PC-9 (cell line): ENCODE data around the gene ATP2B2. TPM values are rescaled to one million over a fixed set of nuclear protein-coding genes. Genes with fewer than 3 reads are reported as not detected.

Source experiments
- BruUV-seq: library from RNA; stranded (reverse); fragments of 400-500 nt; replicated peaks from 2 replicates; lab custom pipeline; 2021; lab: Mats Ljungman, UMichigan
- CTCF ChIA-PET: fragments of 300-600 bp; sonication (Branson Sonifier 250); formaldehyde crosslinking; loops from one replicate; lab custom pipeline; 2022; ENCODE audit warnings: antibody characterized with exemption; lab: Charles Lee
- POLR2A ChIA-PET: fragments of 300-600 bp; sonication (Branson Sonifier 250); formaldehyde crosslinking; loops from one replicate; lab custom pipeline; 2022; ENCODE audit warnings: antibody characterized with exemption; ENCODE audit not compliant: unreplicated experiment; lab: Charles Lee
- DNase-seq, 2 experiments: peaks; one replicate each; pipeline versions ENCODE4 v3.0.0 to v3.0.0-alpha.2; 2015 to 2022; ENCODE audit warnings: mixed read lengths in 1 of 2
- H2AFZ ChIP-seq: fragments of 200-600 bp; sonication (generic); 2 replicates; pipeline ENCODE4 v1.8.1; 2017; ENCODE audit warnings: antibody characterized with exemption
- H3F3A ChIP-seq: fragments of 200-600 bp; sonication (generic); 2 replicates; pipeline ENCODE4 v1.8.1; 2017; ENCODE audit warnings: antibody characterized with exemption, mild to moderate bottlenecking, low read depth; ENCODE audit not compliant: insufficient read depth
- H3K27ac ChIP-seq: fragments of 200-600 bp; sonication (generic); 2 replicates; pipeline ENCODE4 v1.6.1; 2016; ENCODE audit warnings: mixed run types
- H3K27me3 ChIP-seq: fragments of 200-600 bp; sonication (generic); 2 replicates; pipeline ENCODE4 v1.6.1; 2016; ENCODE audit warnings: low read depth, mixed run types; ENCODE audit not compliant: insufficient read depth
- H3K36me3 ChIP-seq: fragments of 200-600 bp; sonication (generic); 2 replicates; pipeline ENCODE4 v1.6.1; 2016; ENCODE audit warnings: low read depth, mixed run types
- H3K4me1 ChIP-seq: fragments of 200-600 bp; sonication (generic); replicated peaks from 2 replicates; pipeline ENCODE4 v1.6.1; 2016; ENCODE audit warnings: mixed run types; ENCODE audit not compliant: insufficient read depth
- H3K4me2 ChIP-seq: fragments of 200-600 bp; sonication (generic); 2 replicates; pipeline ENCODE4 v1.6.1; 2017; ENCODE audit warnings: mixed run types
- H3K4me3 ChIP-seq: fragments of 200-600 bp; sonication (generic); 2 replicates; pipeline ENCODE4 v1.6.1; 2016; ENCODE audit warnings: mixed run types
- H3K79me2 ChIP-seq: fragments of 200-600 bp; sonication (generic); 2 replicates; pipeline ENCODE4 v1.6.1; 2017; ENCODE audit warnings: low read depth, mixed run types
- H3K9me2 ChIP-seq: fragments of 200-600 bp; sonication (generic); 2 replicates; pipeline ENCODE4 v1.8.1; 2017; ENCODE audit warnings: mild to moderate bottlenecking; ENCODE audit not compliant: insufficient read depth
- H3K9me3 ChIP-seq: fragments of 200-600 bp; sonication (generic); 2 replicates; pipeline ENCODE4 v1.8.1; 2016; ENCODE audit warnings: low read depth; ENCODE audit not compliant: insufficient read depth
- H4K20me1 ChIP-seq: fragments of 200-600 bp; sonication (generic); 2 replicates; pipeline ENCODE4 v1.8.1; 2017; ENCODE audit not compliant: insufficient read depth
- EZH2 ChIP-seq: fragments of 200-600 bp; sonication (generic); IDR thresholded peaks from 2 replicates; pipeline ENCODE4 v1.8.0; 2017; ENCODE audit warnings: antibody characterized with exemption, low read depth
- intact Hi-C: fragments of 100-400 bp; cut with micrococcal nuclease; formaldehyde crosslinking; loops from one replicate; pipeline ENCODE4 v1.10.0; 2022; ENCODE audit not compliant: unreplicated experiment
- total RNA-seq: library from RNA; stranded (reverse); gene quantifications from 2 replicates; pipeline ENCODE4 v1.2.3, GENCODE V29; 2021
- TF ChIP-seq, protein P1 (sequence below): fragments of 200-600 bp; sonication (generic); conservative IDR thresholded peaks from 2 replicates; pipeline ENCODE4 v1.6.1; 2017; ENCODE audit warnings: mixed run types, antibody characterized with exemption, mild to moderate bottlenecking, moderate library complexity

Gene ATP2B2
- total RNA-seq, 1 experiment from 2014 or later = not detected

DNA sequence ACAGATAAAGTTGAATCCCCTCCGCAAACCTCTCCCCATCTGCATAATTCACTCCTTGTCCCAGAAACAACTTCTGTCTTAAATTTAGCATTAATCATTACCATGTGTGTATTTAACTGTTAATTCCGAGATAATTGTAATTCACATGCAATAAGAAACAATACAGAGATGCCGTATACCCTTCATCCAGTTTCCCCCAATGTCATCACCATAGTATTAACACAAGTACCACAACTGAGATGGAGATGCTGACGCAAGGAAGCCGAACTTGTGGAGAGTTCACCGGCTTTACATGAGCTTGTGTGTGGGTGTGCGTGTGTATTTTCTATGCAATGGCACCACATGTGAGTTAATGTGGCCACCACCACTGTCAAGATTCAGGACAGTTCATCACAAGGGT lies 144.9 kb downstream of the ATP2B2 start:
- CTCF ChIA-PET = no interaction called here

DNA sequence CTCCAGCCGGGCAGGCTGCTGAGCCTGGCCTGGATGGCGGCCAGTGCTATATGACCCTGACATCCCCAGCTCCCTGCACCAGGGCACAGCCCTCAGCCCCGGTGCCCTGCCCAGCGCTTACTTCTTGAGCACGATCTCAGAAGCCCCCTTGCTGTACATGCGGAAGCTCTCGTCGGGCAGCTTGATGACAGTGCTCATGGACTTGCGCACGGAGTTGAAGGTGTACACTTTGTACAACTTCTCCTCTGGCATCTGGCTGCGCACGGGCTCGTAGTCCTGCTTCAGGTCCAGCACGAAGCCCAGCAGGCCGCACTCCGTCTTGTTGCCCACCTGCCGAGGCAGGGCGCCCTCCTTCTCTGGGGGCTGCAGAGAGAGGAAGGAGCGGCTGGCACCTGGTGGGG lies 145.6 kb downstream of the ATP2B2 start:
- CTCF ChIA-PET = no interaction called here
- H2AFZ ChIP-seq = no peak overlapping the region
- no peak for DNase-seq

More for the DNA sequence above, 144.9 kb downstream of the ATP2B2 start:
- H3K36me3 ChIP-seq = no peaks in the 10 kb centered on the region
- H4K20me1 ChIP-seq = peaks cover 3% of the 10 kb centered on the region; the same call in 1 of the 2 replicates
- BruUV-seq = no TSS peak
- no peak overlapping the region for H3K4me2 ChIP-seq
- intact Hi-C loops = no loop called here
- H3K4me3 ChIP-seq = no peak overlapping the region
- no peaks in the 10 kb centered on the region for H3K4me1 ChIP-seq
- no peak overlapping the region for H3K27ac ChIP-seq
- no peaks in the 10 kb centered on the region for H3K9me3 ChIP-seq
- POLR2A ChIA-PET = no interaction called here
- H2AFZ ChIP-seq = no peak overlapping the region
- H3K27me3 ChIP-seq = peaks cover 70% of the 10 kb centered on the region
- DNase-seq = no peak
- TF ChIP-seq EZH2 = no peak
- TF ChIP-seq, protein P1, sequence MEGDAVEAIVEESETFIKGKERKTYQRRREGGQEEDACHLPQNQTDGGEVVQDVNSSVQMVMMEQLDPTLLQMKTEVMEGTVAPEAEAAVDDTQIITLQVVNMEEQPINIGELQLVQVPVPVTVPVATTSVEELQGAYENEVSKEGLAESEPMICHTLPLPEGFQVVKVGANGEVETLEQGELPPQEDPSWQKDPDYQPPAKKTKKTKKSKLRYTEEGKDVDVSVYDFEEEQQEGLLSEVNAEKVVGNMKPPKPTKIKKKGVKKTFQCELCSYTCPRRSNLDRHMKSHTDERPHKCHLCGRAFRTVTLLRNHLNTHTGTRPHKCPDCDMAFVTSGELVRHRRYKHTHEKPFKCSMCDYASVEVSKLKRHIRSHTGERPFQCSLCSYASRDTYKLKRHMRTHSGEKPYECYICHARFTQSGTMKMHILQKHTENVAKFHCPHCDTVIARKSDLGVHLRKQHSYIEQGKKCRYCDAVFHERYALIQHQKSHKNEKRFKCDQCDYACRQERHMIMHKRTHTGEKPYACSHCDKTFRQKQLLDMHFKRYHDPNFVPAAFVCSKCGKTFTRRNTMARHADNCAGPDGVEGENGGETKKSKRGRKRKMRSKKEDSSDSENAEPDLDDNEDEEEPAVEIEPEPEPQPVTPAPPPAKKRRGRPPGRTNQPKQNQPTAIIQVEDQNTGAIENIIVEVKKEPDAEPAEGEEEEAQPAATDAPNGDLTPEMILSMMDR = no peak
- no peaks in the 10 kb centered on the region for H3F3A ChIP-seq
- H3K79me2 ChIP-seq = no peaks in the 10 kb centered on the region
- H3K9me2 ChIP-seq = no peaks in the 10 kb centered on the region

DNA sequence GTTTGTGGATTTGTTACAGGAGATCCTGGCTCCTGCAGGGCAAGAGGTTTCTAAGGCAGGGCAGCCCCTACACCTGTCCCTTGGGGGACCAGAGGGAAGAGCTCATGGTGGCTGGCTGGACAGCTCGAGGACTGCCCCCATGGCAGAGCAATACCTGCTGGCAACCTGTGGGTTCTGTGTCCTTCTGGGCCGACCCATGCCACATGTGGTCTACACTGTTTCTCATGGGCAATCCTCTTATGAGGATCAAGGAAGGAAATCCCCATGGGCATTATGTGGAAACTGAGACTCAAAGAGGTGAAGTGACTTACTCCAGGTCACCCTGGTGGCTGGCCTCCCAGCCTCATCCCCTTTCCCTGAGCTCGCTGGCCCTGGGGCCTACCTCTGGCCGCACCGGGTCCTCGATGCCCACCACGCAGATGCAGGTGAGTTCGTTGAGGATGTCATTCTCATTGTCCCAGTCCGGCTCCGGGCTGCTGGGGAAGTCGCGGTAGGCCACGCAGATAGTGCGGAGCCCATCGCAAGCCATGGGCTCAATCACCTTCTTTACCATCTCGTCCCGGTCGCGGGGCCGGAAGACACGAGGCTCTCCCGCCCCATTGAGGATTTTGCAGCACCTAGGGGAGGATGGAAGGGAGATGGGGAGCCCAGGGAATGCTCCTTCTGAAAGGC lies 146.9 kb downstream of the ATP2B2 start:
- no peaks in the 10 kb centered on the region for H3K9me3 ChIP-seq

More for the DNA sequence above, 145.6 kb downstream of the ATP2B2 start:
- Histone ChIP-seq H3K9me3 (no peaks in the 10 kb centered on the region), H3F3A (no peaks in the 10 kb centered on the region), H3K79me2 (no peaks in the 10 kb centered on the region), H3K27me3 (peaks cover 77% of the 10 kb centered on the region), H3K4me1 (no peaks in the 10 kb centered on the region), H3K27ac (no peak overlapping the region), H4K20me1 (peaks cover 3% of the 10 kb centered on the region; the same call in 1 of the 2 replicates), H3K36me3 (no peaks in the 10 kb centered on the region), H3K4me2 (no peak overlapping the region), H3K9me2 (no peaks in the 10 kb centered on the region), H3K4me3 (no peak overlapping the region)
- POLR2A ChIA-PET = no interaction called here
- TF ChIP-seq EZH2 = no peak
- TF ChIP-seq, protein P1 = no peak
- no TSS peak for BruUV-seq
- intact Hi-C loops = no loop called here

More for the DNA sequence above, 146.9 kb downstream of the ATP2B2 start:
- Histone ChIP-seq H3K4me1 (no peaks in the 10 kb centered on the region), H3K79me2 (no peaks in the 10 kb centered on the region), H3K27me3 (peaks cover 87% of the 10 kb centered on the region), H3K4me3 (no peak overlapping the region), H3F3A (no peaks in the 10 kb centered on the region), H2AFZ (no peak overlapping the region), H3K27ac (no peak overlapping the region), H3K9me2 (no peaks in the 10 kb centered on the region), H3K4me2 (no peak overlapping the region), H4K20me1 (peaks cover 3% of the 10 kb centered on the region; the same call in 1 of the 2 replicates), H3K36me3 (no peaks in the 10 kb centered on the region)
- ChIA-PET POLR2A (no interaction called here), CTCF (no interaction called here)
- no TSS peak for BruUV-seq
- no peak for TF ChIP-seq EZH2
- TF ChIP-seq, protein P1 = no peak
- intact Hi-C loops = no loop called here
- DNase-seq = no peak
